Measurements from ENCODE around the gene UQCC5.

DNA sequence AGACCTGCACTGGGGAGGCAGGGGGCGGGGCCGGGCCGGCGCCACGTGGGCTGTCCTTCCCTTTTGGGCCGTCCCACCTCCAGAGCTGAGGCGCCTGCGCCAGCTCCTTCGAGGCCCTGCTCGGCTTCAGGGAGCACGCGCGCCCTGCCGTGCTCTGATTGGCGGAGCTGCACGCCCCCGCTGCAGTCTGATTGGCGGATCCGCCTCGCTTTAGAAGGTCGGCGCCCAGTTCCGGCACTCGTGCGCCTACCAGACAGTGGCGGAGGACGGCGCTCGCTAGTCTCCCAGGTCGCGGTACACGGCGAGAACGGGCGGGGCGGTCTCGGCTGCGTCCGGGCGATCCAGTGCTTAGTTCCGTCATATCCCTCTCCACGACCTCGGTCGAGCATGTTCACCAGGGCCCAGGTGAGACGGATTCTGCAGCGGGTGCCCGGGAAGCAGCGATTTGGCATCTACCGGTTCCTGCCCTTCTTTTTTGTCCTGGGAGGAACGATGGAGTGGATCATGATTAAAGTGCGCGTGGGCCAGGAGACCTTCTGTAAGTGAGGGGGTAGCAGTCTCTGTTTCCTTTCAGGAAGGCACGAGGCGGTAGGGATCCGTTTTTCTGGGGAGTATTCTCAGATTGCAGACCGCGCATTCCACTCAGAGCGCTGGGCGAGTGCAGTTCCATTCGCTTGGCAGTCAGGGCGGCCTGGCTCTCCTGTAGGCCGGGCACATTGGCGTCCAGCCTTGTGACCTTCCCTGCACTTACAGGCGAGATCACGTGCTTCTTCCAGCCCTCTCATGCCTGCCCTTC is at the start of gene UQCC5:
- no peak for TF ChIP-seq EZH2 (IDR thresholded peaks at IDR 0.05; ENCODE audit: insufficient read depth, poor library complexity, severe bottlenecking)
- no peak for TF ChIP-seq EZH2phosphoT487 (IDR thresholded peaks at IDR 0.05; ENCODE audit: insufficient read depth, low read depth)
